PC-3 (cell line): ENCODE measurements around the gene TBC1D9.

ENCODE experiments used
- CTCF ChIP-seq: fragments of 300-600 bp; sonication (generic); conservative IDR thresholded peaks from 2 replicates; pipeline ENCODE4 v1.5.1; 2017; ENCODE audit warnings: antibody characterized with exemption, low read depth, mild to moderate bottlenecking, low read length
- EZH2 ChIP-seq: fragments of 300-600 bp; sonication (generic); IDR thresholded peaks from one replicate; pipeline ENCODE4 v1.6.1; 2017; ENCODE audit warnings: antibody characterized with exemption, mild to moderate bottlenecking, low read length; ENCODE audit not compliant: unreplicated experiment
- EZH2phosphoT487 ChIP-seq: fragments of 300-600 bp; sonication (generic); IDR thresholded peaks from 2 replicates; pipeline ENCODE4 v1.6.1; 2018; ENCODE audit warnings: mild to moderate bottlenecking, antibody characterized with exemption, low read length, borderline replicate concordance

GRCh38 chr4:140706276-140706625, 49.9 kb downstream of the TBC1D9 start:
- no peak for TF ChIP-seq CTCF
- no peak for TF ChIP-seq EZH2
- no peak for TF ChIP-seq EZH2phosphoT487
